HCT116 (cell line): ENCODE data around the gene METTL24. TPM values are rescaled to one million over a fixed set of nuclear protein-coding genes. Genes with fewer than 3 reads are reported as not detected.

Experiments used
- ATAC-seq: fragments of 200-7000 bp; cut with Tn5 transposase; 2 replicates; pipeline ENCODE4 v1.9.1; 2020; ENCODE audit warnings: mild to moderate bottlenecking, moderate library complexity
- BruUV-seq: library from RNA; stranded (reverse); fragments of 400-500 nt; replicated peaks from 2 replicates; lab custom pipeline; 2021; lab: Mats Ljungman, UMichigan
- CTCF ChIA-PET: fragments of 300-600 bp; sonication (Branson Sonifier 250); formaldehyde crosslinking; loops from one replicate; lab custom pipeline; 2021; ENCODE audit warnings: antibody characterized with exemption; lab: Charles Lee
- POLR2A ChIA-PET: fragments of 300-600, 350-600 bp; sonication (Branson Sonifier 250); formaldehyde crosslinking; loops from one replicate; lab custom pipeline; 2021; ENCODE audit warnings: antibody characterized with exemption; lab: Charles Lee
- RAD21 ChIA-PET, 2 experiments: fragments of 300-600 bp; sonication (Branson Sonifier 250); formaldehyde crosslinking; loops; one replicate each; lab custom pipeline; 2023; ENCODE audit warnings: low total read pairs in 2 of 2; ENCODE audit not compliant: uncharacterized antibody in 2 of 2, unreplicated experiment in 2 of 2, low non-redundant PET in 1 of 2; lab: Charles Lee
- DNase-seq: peaks from one replicate; pipeline ENCODE4 v3.0.0-alpha.2; 2010; ENCODE audit warnings: low read depth, low spot score
- H2AFZ ChIP-seq: fragments of 200-600 bp; shearing (Covaris generic), sonication (generic); 2 replicates; pipeline ENCODE4 v1.6.1; 2017; ENCODE audit warnings: low read depth, mixed run types, mixed read lengths, antibody characterized with exemption, low read length; ENCODE audit not compliant: poor library complexity, severe bottlenecking
- H3K27ac ChIP-seq: 2 replicates; pipeline ENCODE4 v1.5.1; 2012; ENCODE audit warnings: low read depth, low read length
- H3K27me3 ChIP-seq: fragments of 200-600 bp; sonication (generic); 2 replicates; pipeline ENCODE4 v1.6.1; 2016; ENCODE audit warnings: mixed run types, low read length, mixed read lengths; ENCODE audit not compliant: insufficient read depth
- H3K36me3 ChIP-seq, 2 experiments: fragments of 200-500 bp in 1 of 2; fragments of 200-600 bp in 1 of 2; sonication (Bioruptor generic) in 1 of 2; sonication (generic) in 1 of 2; 2 replicates each; pipeline versions ENCODE4 v1.5.1 to v1.6.1; 2014 to 2016; ENCODE audit warnings: low read length in 2 of 2, inconsistent platforms in 1 of 2, mixed read lengths in 1 of 2, mixed run types in 1 of 2; ENCODE audit not compliant: insufficient read depth in 2 of 2, control insufficient read depth in 1 of 2
- H3K4me1 ChIP-seq, 2 experiments: fragments of 200-600 bp in 1 of 2; sonication (generic) in 1 of 2; 2 replicates each; pipeline versions ENCODE4 v1.5.1 to v1.6.1; 2012 to 2017; ENCODE audit warnings: low read length in 2 of 2, inconsistent platforms in 1 of 2, mild to moderate bottlenecking in 1 of 2, mixed read lengths in 1 of 2, mixed run types in 1 of 2, moderate library complexity in 1 of 2; ENCODE audit not compliant: insufficient read depth in 2 of 2, control insufficient read depth in 1 of 2
- H3K4me2 ChIP-seq: fragments of 200-600 bp; sonication (generic); 2 replicates; pipeline ENCODE4 v1.6.1; 2017; ENCODE audit warnings: mixed run types, low read length, mixed read lengths
- H3K4me3 ChIP-seq, 2 experiments: fragments of 200-600 bp in 1 of 2; sonication (generic) in 1 of 2; replicated peaks in 1 of 2; 2 replicates each; pipeline ENCODE4 v1.5.1; 2011 to 2016; ENCODE audit warnings: low read length in 2 of 2, control low read depth in 1 of 2, low read depth in 1 of 2, mild to moderate bottlenecking in 1 of 2, mixed read lengths in 1 of 2, mixed run types in 1 of 2
- H3K79me2 ChIP-seq: fragments of 200-600 bp; sonication (generic); 2 replicates; pipeline ENCODE4 v1.6.1; 2017; ENCODE audit warnings: mild to moderate bottlenecking, mixed run types, low read length, moderate library complexity, mixed read lengths; ENCODE audit not compliant: insufficient read depth
- H3K9ac ChIP-seq: fragments of 200-600 bp; sonication (generic); 2 replicates; pipeline ENCODE4 v1.6.1; 2016; ENCODE audit warnings: low read length, mixed read lengths
- H3K9me2 ChIP-seq: fragments of 200-600 bp; sonication (generic), shearing (Covaris generic); 2 replicates; pipeline ENCODE4 v1.6.1; 2017; ENCODE audit warnings: mixed run types, mild to moderate bottlenecking, moderate library complexity; ENCODE audit not compliant: insufficient read depth
- H3K9me3 ChIP-seq, 2 experiments: fragments of 200-500 bp in 1 of 2; fragments of 200-600 bp in 1 of 2; sonication (Bioruptor generic) in 1 of 2; sonication (generic) in 1 of 2; 2 replicates each; pipeline ENCODE4 v1.6.1; 2014 to 2017; ENCODE audit warnings: low read length in 2 of 2, mixed read lengths in 2 of 2, inconsistent platforms in 1 of 2, low read depth in 1 of 2, mild to moderate bottlenecking in 1 of 2, mixed run types in 1 of 2, moderate library complexity in 1 of 2; ENCODE audit not compliant: control insufficient read depth in 1 of 2, insufficient read depth in 1 of 2
- H4K20me1 ChIP-seq: fragments of 200-600 bp; sonication (generic), shearing (Covaris generic); 2 replicates; pipeline ENCODE4 v1.6.1; 2017; ENCODE audit warnings: mixed run types, mild to moderate bottlenecking, moderate library complexity; ENCODE audit not compliant: insufficient read depth
- ATF3 ChIP-seq: IDR thresholded peaks from 2 replicates; pipeline ENCODE4 v1.6.1; 2012
- CBX3 ChIP-seq: IDR thresholded peaks from 2 replicates; pipeline ENCODE4 v1.6.1; 2012; ENCODE audit warnings: low read depth
- CEBPB ChIP-seq: IDR thresholded peaks from 2 replicates; pipeline ENCODE4 v1.6.1; 2012; ENCODE audit warnings: low read depth
- CTCF ChIP-seq, 3 experiments: fragments of 200-600 bp in 1 of 3; sonication (generic) in 1 of 3; IDR thresholded peaks in 2 of 3; conservative IDR thresholded peaks in 1 of 3; 2 replicates each; pipeline ENCODE4 v1.5.1; 2012 to 2017; ENCODE audit warnings: low read depth in 2 of 3, low read length in 2 of 3, antibody characterized with exemption in 1 of 3, borderline replicate concordance in 1 of 3, control low read depth in 1 of 3, mild to moderate bottlenecking in 1 of 3, mixed read lengths in 1 of 3, mixed run types in 1 of 3, moderate library complexity in 1 of 3; ENCODE audit not compliant: insufficient read depth in 1 of 3
- EGR1 ChIP-seq: IDR thresholded peaks from 2 replicates; pipeline ENCODE4 v1.6.1; 2012; ENCODE audit warnings: low read depth
- ELF1 ChIP-seq: IDR thresholded peaks from 2 replicates; pipeline ENCODE4 v1.6.1; 2012; ENCODE audit warnings: low read depth, borderline replicate concordance
- EZH2phosphoT487 ChIP-seq: fragments of 200-600 bp; IDR thresholded peaks from 2 replicates; pipeline ENCODE4 v1.6.1; 2018; ENCODE audit warnings: antibody characterized with exemption, borderline replicate concordance
- FOSL1 ChIP-seq: IDR thresholded peaks from 2 replicates; pipeline ENCODE4 v1.6.1; 2012; ENCODE audit warnings: low read depth
- MAX ChIP-seq: IDR thresholded peaks from 2 replicates; pipeline ENCODE4 v1.6.1; 2012
- POLR2A ChIP-seq: IDR thresholded peaks from 2 replicates; pipeline ENCODE4 v1.7.0; 2011; ENCODE audit warnings: borderline replicate concordance; ENCODE audit not compliant: insufficient read depth, insufficient read length; ENCODE audit errors: extremely low read depth
- POLR2AphosphoS5 ChIP-seq: IDR thresholded peaks from 2 replicates; pipeline ENCODE4 v1.6.1; 2011; ENCODE audit warnings: mild to moderate bottlenecking, low read depth, low read length, moderate library complexity
- RAD21 ChIP-seq: IDR thresholded peaks from 2 replicates; pipeline ENCODE4 v1.6.1; 2012; ENCODE audit warnings: low read depth, mild to moderate bottlenecking
- SRF ChIP-seq: IDR thresholded peaks from 2 replicates; pipeline ENCODE4 v1.6.1; 2012; ENCODE audit warnings: low read depth
- TCF7L2 ChIP-seq: IDR thresholded peaks from 2 replicates; pipeline ENCODE4 v1.7.0; 2011; ENCODE audit warnings: borderline replicate concordance, inconsistent platforms; ENCODE audit not compliant: insufficient read depth, insufficient read length; ENCODE audit errors: extremely low read depth
- YY1 ChIP-seq: IDR thresholded peaks from 2 replicates; pipeline ENCODE4 v1.6.1; 2011; ENCODE audit warnings: low read length, low read depth, moderate library complexity, mild to moderate bottlenecking; ENCODE audit not compliant: insufficient replicate concordance; ENCODE audit errors: extremely low read depth
- ZBTB33 ChIP-seq: IDR thresholded peaks from 2 replicates; pipeline ENCODE4 v1.6.1; 2011; ENCODE audit warnings: mild to moderate bottlenecking, low read length, moderate library complexity; ENCODE audit not compliant: insufficient replicate concordance; ENCODE audit errors: extremely low read depth
- ZFX ChIP-seq: fragments of 450-650 bp; IDR thresholded peaks from 2 replicates; pipeline ENCODE4 v1.6.1; 2017
- intact Hi-C: fragments of 100-400 bp; cut with micrococcal nuclease; formaldehyde crosslinking; loops from 2 replicates; pipeline ENCODE4 v1.10.0; 2022
- total RNA-seq: library from RNA; stranded (reverse); gene quantifications from one replicate; pipeline ENCODE4 v1.2.1, GENCODE V29; 2021; ENCODE audit not compliant: unreplicated experiment

Gene METTL24
- total RNA-seq, 1 experiment from 2014 or later = not detected

GRCh38 chr6:110389689-110390382 is 31.7 kb upstream of the METTL24 start (continued):
- TF ChIP-seq RAD21 = no peak
- no peak for TF ChIP-seq POLR2AphosphoS5
- TF ChIP-seq ELF1 = no peak
- TF ChIP-seq CBX3 = no peak
- no peak for TF ChIP-seq CEBPB
- TF ChIP-seq TCF7L2 = no peak
- no peak for TF ChIP-seq ZFX

GRCh38 chr6:110387986-110388385 is 29.8 kb upstream of the METTL24 start:
- H3K4me3 ChIP-seq = no peak overlapping the region
- H3K9ac ChIP-seq = no peak overlapping the region
- ATAC-seq (no peak), DNase-seq (no peak)
- no peak overlapping the region for H3K27ac ChIP-seq
- no peaks in the 10 kb centered on the region for H3K9me2 ChIP-seq
- no peaks in the 10 kb centered on the region for H3K79me2 ChIP-seq
- H3K36me3 ChIP-seq = no peaks in the 10 kb centered on the region
- no peaks in the 10 kb centered on the region for H3K27me3 ChIP-seq
- H4K20me1 ChIP-seq = no peaks in the 10 kb centered on the region
- ChIA-PET CTCF (no interaction called here), RAD21 (no interaction called here), POLR2A (no interaction called here)
- H3K4me1 ChIP-seq = no peaks in the 10 kb centered on the region
- H3K9me3 ChIP-seq = no peaks in the 10 kb centered on the region
- no TSS peak for BruUV-seq
- no peak overlapping the region for H3K4me2 ChIP-seq
- intact Hi-C loops = no loop called here
- no peak overlapping the region for H2AFZ ChIP-seq
- TF ChIP-seq CEBPB (no peak), EZH2phosphoT487 (no peak), ATF3 (no peak), MAX (no peak), YY1 (no peak), EGR1 (no peak), ZBTB33 (no peak), SRF (no peak), CBX3 (no peak), FOSL1 (no peak), POLR2A (no peak), RAD21 (no peak), ELF1 (no peak), CTCF (IDR thresholded peaks at IDR 0.05 in 2 of 3, conservative IDR thresholded peaks at IDR 0.05 in 1 of 3; ENCODE audit: borderline replicate concordance in 1 of 3, insufficient read depth in 1 of 3, low read depth in 2 of 3, low read length in 2 of 3) (no peak)
